Spleen (tissue), 7 donors: Measurements from ENCODE around the gene CDH15.

ENCODE experiments used
- CTCF ChIP-seq, 11 experiments: fragments of 200-600 bp in 7 of 11; fragments of 450-650 bp in 4 of 11; sonication (generic) in 4 of 11; IDR thresholded peaks in 8 of 11; conservative IDR thresholded peaks in 3 of 11; 1 replicate in 7 of 11; 2 replicates in 4 of 11; pipeline versions ENCODE4 v1.4.0 to v1.8.0; 2016 to 2021; ENCODE audit warnings: antibody characterized with exemption in 11 of 11, inconsistent platforms in 4 of 11, mild to moderate bottlenecking in 1 of 11
- POLR2A ChIP-seq, 3 donors: fragments of 450-650 bp; IDR thresholded peaks; one replicate each; pipeline ENCODE4 v1.5.1; 2017; ENCODE audit warnings: antibody characterized with exemption in 3 of 3, mild to moderate bottlenecking in 1 of 3
- POLR2AphosphoS5 ChIP-seq, 3 donors: sonication (generic); formaldehyde crosslinking; IDR thresholded peaks; one replicate each; pipeline ENCODE4 v1.5.1; 2017; ENCODE audit warnings: antibody characterized with exemption in 3 of 3
- donor health status: DM: no; HTN: no; CAD: no; lungs with moderate emphysema.
- donor health status: DM: no; HTN: no; CAD: no.
- donor health status: DM: no; HTN: no; CAD: no.

- TF ChIP-seq POLR2A (IDR thresholded peaks at IDR 0.05) (no peak), CTCF (IDR thresholded peaks at IDR 0.05 in 8 of 11, conservative IDR thresholded peaks at IDR 0.05 in 3 of 11) (no peak), POLR2AphosphoS5 (IDR thresholded peaks at IDR 0.05) (peak; percentile 61 to 80 (median 70))
Measured at GRCh38 chr16:89155184-89155679, 16.3 kb upstream of the CDH15 start.
